Measurements from ENCODE around the gene DUSP14.

The DUSP14 gene

GRCh38 chr17:37465069-37465616 is 24.5 kb upstream of the DUSP14 start:
- no peak for TF ChIP-seq SIN3A (IDR thresholded peaks at IDR 0.05; ENCODE audit: borderline replicate concordance, insufficient read depth, low read length)
- TF ChIP-seq, protein P1, sequence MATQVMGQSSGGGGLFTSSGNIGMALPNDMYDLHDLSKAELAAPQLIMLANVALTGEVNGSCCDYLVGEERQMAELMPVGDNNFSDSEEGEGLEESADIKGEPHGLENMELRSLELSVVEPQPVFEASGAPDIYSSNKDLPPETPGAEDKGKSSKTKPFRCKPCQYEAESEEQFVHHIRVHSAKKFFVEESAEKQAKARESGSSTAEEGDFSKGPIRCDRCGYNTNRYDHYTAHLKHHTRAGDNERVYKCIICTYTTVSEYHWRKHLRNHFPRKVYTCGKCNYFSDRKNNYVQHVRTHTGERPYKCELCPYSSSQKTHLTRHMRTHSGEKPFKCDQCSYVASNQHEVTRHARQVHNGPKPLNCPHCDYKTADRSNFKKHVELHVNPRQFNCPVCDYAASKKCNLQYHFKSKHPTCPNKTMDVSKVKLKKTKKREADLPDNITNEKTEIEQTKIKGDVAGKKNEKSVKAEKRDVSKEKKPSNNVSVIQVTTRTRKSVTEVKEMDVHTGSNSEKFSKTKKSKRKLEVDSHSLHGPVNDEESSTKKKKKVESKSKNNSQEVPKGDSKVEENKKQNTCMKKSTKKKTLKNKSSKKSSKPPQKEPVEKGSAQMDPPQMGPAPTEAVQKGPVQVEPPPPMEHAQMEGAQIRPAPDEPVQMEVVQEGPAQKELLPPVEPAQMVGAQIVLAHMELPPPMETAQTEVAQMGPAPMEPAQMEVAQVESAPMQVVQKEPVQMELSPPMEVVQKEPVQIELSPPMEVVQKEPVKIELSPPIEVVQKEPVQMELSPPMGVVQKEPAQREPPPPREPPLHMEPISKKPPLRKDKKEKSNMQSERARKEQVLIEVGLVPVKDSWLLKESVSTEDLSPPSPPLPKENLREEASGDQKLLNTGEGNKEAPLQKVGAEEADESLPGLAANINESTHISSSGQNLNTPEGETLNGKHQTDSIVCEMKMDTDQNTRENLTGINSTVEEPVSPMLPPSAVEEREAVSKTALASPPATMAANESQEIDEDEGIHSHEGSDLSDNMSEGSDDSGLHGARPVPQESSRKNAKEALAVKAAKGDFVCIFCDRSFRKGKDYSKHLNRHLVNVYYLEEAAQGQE (IDR thresholded peaks at IDR 0.05; ENCODE audit: insufficient read depth in 1 of 2, low read depth in 2 of 2, low read length in 2 of 2): no peak
- TF ChIP-seq POLR2AphosphoS5 (IDR thresholded peaks at IDR 0.05; ENCODE audit: low read depth, low read length): no peak
- no peak for TF ChIP-seq TAF1 (IDR thresholded peaks at IDR 0.05; ENCODE audit: borderline replicate concordance, insufficient read depth, low read length)
- TF ChIP-seq FOXP2 (optimal IDR thresholded peaks at IDR 0.05; ENCODE audit: borderline replicate concordance, extremely low read depth, extremely low read length, insufficient read depth): no peak

- TF ChIP-seq SIN3A (IDR thresholded peaks at IDR 0.05; ENCODE audit: borderline replicate concordance, insufficient read depth, low read length) (no peak), POLR2AphosphoS5 (IDR thresholded peaks at IDR 0.05; ENCODE audit: low read depth, low read length) (no peak), TAF1 (IDR thresholded peaks at IDR 0.05; ENCODE audit: borderline replicate concordance, insufficient read depth, low read length) (no peak), FOXP2 (optimal IDR thresholded peaks at IDR 0.05; ENCODE audit: borderline replicate concordance, extremely low read depth, extremely low read length, insufficient read depth) (no peak)
- TF ChIP-seq, protein P1 (IDR thresholded peaks at IDR 0.05; ENCODE audit: insufficient read depth in 1 of 2, low read depth in 2 of 2, low read length in 2 of 2): no peak
Measured at GRCh38 chr17:37466471-37466870, 23.2 kb upstream of the DUSP14 start.

GRCh38 chr17:37470181-37470580 is 19.5 kb upstream of the DUSP14 start:
- TF ChIP-seq TAF1 (IDR thresholded peaks at IDR 0.05; ENCODE audit: borderline replicate concordance, insufficient read depth, low read length) (no peak), SIN3A (IDR thresholded peaks at IDR 0.05; ENCODE audit: borderline replicate concordance, insufficient read depth, low read length) (no peak), FOXP2 (optimal IDR thresholded peaks at IDR 0.05; ENCODE audit: borderline replicate concordance, extremely low read depth, extremely low read length, insufficient read depth) (no peak), POLR2AphosphoS5 (IDR thresholded peaks at IDR 0.05; ENCODE audit: low read depth, low read length) (no peak)
- TF ChIP-seq, protein P1 (IDR thresholded peaks at IDR 0.05; ENCODE audit: insufficient read depth in 1 of 2, low read depth in 2 of 2, low read length in 2 of 2): no peak

DNA sequence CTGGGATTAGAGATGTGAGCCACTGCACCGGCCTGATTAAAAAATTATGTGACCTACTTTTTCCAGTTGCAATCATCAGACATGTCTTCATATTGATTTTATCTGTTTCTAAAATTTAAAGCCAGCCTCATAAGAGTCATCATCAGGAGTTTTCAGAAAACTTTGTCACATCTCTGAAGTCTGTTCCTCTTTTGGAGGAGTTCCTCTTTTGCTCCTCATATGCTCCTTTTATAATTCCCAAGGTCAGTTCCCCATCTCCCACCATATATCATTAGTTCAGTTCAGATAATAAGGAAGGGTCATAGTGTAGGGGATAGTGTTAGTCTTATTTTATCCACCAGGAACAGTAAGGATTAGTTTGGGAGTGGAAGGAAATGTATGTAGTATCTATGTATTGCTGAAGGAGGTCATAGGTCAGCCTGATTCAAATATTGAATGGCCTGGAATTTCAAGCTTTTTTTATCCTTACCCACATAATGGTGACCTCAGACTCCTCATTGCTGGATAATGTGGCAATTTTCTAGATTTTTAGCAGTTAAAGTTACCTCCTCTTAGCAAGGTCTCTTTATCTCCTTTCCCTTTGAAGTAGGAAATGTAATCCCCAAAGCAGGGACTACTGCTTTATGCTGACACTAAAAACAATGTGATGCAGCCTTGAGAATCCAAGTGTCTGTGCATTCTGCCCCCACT is 13.8 kb upstream of the DUSP14 start:
- TF ChIP-seq SIN3A (IDR thresholded peaks at IDR 0.05; ENCODE audit: borderline replicate concordance, insufficient read depth, low read length) (no peak), FOXP2 (optimal IDR thresholded peaks at IDR 0.05; ENCODE audit: borderline replicate concordance, extremely low read depth, extremely low read length, insufficient read depth) (no peak), POLR2AphosphoS5 (IDR thresholded peaks at IDR 0.05; ENCODE audit: low read depth, low read length) (no peak), TAF1 (IDR thresholded peaks at IDR 0.05; ENCODE audit: borderline replicate concordance, insufficient read depth, low read length) (no peak)
- TF ChIP-seq, protein P1 (IDR thresholded peaks at IDR 0.05; ENCODE audit: insufficient read depth in 1 of 2, low read depth in 2 of 2, low read length in 2 of 2): no peak

Measured in PFSK-1 (cell line).